ENCODE measurements around the gene NFYA. TPM values are rescaled to one million over a fixed set of nuclear protein-coding genes. Genes with fewer than 3 reads are reported as not detected.
A peak's percentile ranks its signal among the peaks of the same experiment; 100 is the strongest.

The NFYA gene
- total RNA-seq, 1 donor from 2014 or later, result 21.0 TPM

- no peak for DNase-seq
- Histone ChIP-seq H3K27ac (no peak overlapping the region), H3K4me3 (no peak overlapping the region), H3K9me3 (no peaks in the 10 kb centered on the region), H3K36me3 (peaks cover 91% of the 10 kb centered on the region), H3K4me1 (peaks cover 16% of the 10 kb centered on the region), H3K27me3 (ENCODE audit: low read depth) (no peaks in the 10 kb centered on the region)
- ATAC-seq, result no peak
- TF ChIP-seq, protein P1, sequence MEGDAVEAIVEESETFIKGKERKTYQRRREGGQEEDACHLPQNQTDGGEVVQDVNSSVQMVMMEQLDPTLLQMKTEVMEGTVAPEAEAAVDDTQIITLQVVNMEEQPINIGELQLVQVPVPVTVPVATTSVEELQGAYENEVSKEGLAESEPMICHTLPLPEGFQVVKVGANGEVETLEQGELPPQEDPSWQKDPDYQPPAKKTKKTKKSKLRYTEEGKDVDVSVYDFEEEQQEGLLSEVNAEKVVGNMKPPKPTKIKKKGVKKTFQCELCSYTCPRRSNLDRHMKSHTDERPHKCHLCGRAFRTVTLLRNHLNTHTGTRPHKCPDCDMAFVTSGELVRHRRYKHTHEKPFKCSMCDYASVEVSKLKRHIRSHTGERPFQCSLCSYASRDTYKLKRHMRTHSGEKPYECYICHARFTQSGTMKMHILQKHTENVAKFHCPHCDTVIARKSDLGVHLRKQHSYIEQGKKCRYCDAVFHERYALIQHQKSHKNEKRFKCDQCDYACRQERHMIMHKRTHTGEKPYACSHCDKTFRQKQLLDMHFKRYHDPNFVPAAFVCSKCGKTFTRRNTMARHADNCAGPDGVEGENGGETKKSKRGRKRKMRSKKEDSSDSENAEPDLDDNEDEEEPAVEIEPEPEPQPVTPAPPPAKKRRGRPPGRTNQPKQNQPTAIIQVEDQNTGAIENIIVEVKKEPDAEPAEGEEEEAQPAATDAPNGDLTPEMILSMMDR (IDR thresholded peaks at IDR 0.05), result no peak
- intact Hi-C loops (cut with DNase I), result no loop called here
Measured at GRCh38 chr6:41085182-41085581, 12.4 kb downstream of the NFYA start.

DNA sequence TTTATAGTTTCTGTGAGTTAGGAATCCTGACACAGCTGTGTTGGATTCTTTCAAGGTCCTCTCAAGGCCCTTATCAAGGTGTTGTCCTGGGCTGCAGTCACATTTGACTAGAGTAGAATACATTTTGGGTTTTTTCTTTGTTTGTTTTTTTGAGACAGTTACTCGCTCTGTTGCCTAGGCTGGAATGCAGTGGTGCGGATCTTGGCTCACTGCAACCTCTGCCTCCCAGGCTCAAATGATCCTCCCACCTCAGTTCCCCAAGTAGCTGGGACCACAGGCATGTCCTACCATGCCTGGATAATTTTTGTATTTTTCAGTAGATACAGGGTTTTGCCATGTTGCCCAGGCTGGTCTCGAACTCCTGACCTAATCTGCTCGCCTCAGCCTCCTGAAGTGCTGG is 15.7 kb downstream of the NFYA start:
- Histone ChIP-seq H3K27me3 (ENCODE audit: low read depth) (no peaks in the 10 kb centered on the region), H3K36me3 (peaks cover 98% of the 10 kb centered on the region), H3K4me3 (no peak overlapping the region), H3K4me1 (no peaks in the 10 kb centered on the region), H3K9me3 (no peaks in the 10 kb centered on the region), H3K27ac (no peak overlapping the region)
- no peak for ATAC-seq
- TF ChIP-seq, protein P1 (IDR thresholded peaks at IDR 0.05), result no peak
- DNase-seq, result no peak
- intact Hi-C loops (cut with DNase I), result no loop called here

GRCh38 chr6:41090841-41091761 is 18.3 kb downstream of the NFYA start:
- ATAC-seq (no peak), DNase-seq (no peak)
- TF ChIP-seq, protein P1 (IDR thresholded peaks at IDR 0.05), result no peak
- intact Hi-C loops (cut with DNase I), result no loop called here
- no peaks in the 10 kb centered on the region for H3K4me1 ChIP-seq
- H3K9me3 ChIP-seq, result no peaks in the 10 kb centered on the region
- H3K27me3 ChIP-seq (ENCODE audit: low read depth), result no peaks in the 10 kb centered on the region
- H3K4me3 ChIP-seq, result no peak overlapping the region
- H3K27ac ChIP-seq, result no peak overlapping the region
- H3K36me3 ChIP-seq, result peaks cover 98% of the 10 kb centered on the region

DNA sequence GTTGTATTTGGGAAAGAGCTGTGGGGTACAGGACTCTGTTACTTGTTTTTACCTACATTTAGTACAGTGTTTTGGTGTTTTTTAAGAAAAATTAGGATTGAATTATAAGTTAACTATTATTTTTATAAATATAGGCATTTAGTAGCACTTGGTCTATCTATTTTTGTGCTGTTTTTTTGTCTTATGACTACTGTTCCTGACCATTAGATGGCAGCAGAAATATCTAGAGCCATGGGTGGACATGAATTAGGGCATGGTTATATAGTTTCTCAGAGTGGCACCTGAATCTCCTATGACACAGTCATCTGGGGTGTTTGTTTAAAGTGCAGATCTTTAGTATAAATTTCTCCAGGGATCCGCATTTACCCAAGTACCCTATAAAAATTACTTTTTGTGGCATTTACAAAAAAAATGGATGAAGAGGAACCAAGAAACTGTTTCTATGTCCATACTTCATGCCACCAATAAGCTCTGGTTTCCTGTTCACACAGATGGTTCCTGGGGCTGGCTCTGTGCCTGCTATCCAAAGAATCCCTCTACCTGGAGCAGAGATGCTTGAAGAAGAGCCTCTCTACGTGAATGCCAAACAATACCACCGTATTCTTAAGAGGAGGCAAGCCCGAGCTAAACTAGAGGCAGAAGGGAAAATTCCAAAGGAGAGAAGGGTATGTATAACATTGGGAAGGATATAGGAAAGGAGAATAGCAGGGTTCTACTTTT is 19.8 kb downstream of the NFYA start:
- no peak overlapping the region for H3K27ac ChIP-seq
- DNase-seq, result no peak

DNA sequence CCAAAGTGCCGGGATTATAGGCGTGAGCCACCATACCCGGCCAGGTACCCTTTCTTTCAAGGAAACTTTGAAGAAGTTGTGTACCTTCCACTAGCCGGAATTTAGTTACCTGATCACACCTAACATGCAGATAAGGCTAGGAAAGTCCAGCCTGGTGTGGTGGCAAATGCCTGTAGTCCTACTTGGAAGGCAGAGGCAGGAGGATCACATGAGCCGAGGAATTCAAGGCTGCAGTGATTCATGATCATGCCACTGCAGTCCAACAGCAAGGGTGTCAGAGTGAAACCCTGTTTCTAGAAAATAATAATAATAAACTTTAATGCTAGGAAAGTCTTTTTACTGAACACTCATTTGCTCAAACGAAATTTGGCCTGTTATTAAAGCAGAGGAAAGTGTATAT is 21.0 kb downstream of the NFYA start:
- no peak overlapping the region for H3K27ac ChIP-seq

More for the DNA sequence above, 19.8 kb downstream of the NFYA start:
- peaks cover 99% of the 10 kb centered on the region for H3K36me3 ChIP-seq
- no peaks in the 10 kb centered on the region for H3K27me3 ChIP-seq (ENCODE audit: low read depth)
- TF ChIP-seq, protein P1 (IDR thresholded peaks at IDR 0.05), result peak; percentile 19
- ATAC-seq, result no peak
- no peaks in the 10 kb centered on the region for H3K4me1 ChIP-seq
- H3K9me3 ChIP-seq, result no peaks in the 10 kb centered on the region
- intact Hi-C loops (cut with DNase I), result no loop called here
- H3K4me3 ChIP-seq, result no peak overlapping the region

More for the DNA sequence above, 21.0 kb downstream of the NFYA start:
- no peak overlapping the region for H3K4me3 ChIP-seq
- ATAC-seq, result no peak
- H3K36me3 ChIP-seq, result peaks cover 99% of the 10 kb centered on the region
- DNase-seq, result no peak
- no peaks in the 10 kb centered on the region for H3K27me3 ChIP-seq (ENCODE audit: low read depth)
- no peaks in the 10 kb centered on the region for H3K9me3 ChIP-seq
- intact Hi-C loops (cut with DNase I), result no loop called here
- no peaks in the 10 kb centered on the region for H3K4me1 ChIP-seq
- TF ChIP-seq, protein P1 (IDR thresholded peaks at IDR 0.05), result no peak

Data from lower lobe of right lung (tissue), 2 donors.